Neural cell (in vitro differentiated cells): Measurements from ENCODE around the gene NKPD1. TPM values are rescaled to one million over a fixed set of nuclear protein-coding genes. Genes with fewer than 3 reads are reported as not detected.

Experiments
- H2AFZ ChIP-seq: fragments of 200-600, 300-800 bp; sonication (generic), shearing (Covaris generic); 2 replicates; pipeline ENCODE4 v1.6.0; 2014; ENCODE audit warnings: low read depth, mild to moderate bottlenecking, antibody characterized with exemption, low read length, moderate library complexity
- H3F3A ChIP-seq: fragments of 200-600 bp; shearing (Covaris generic); 2 replicates; pipeline ENCODE4 v1.6.1; 2016; ENCODE audit warnings: mild to moderate bottlenecking, moderate library complexity, mixed read lengths, antibody characterized with exemption, low read length; ENCODE audit not compliant: insufficient read depth, poor library complexity, severe bottlenecking
- H3K27ac ChIP-seq: fragments of 200-600, 300-800 bp; sonication (generic), shearing (Covaris generic); 2 replicates; pipeline ENCODE4 v1.5.1; 2014; ENCODE audit warnings: mild to moderate bottlenecking, low read length, moderate library complexity
- H3K27me3 ChIP-seq: fragments of 300-800, 200-600 bp; sonication (generic), shearing (Covaris generic); 2 replicates; pipeline ENCODE4 v1.6.0; 2014; ENCODE audit warnings: mild to moderate bottlenecking, low read depth, low read length, moderate library complexity; ENCODE audit not compliant: insufficient read depth
- H3K36me3 ChIP-seq: fragments of 300-800, 200-600 bp; sonication (generic), shearing (Covaris generic); 2 replicates; pipeline ENCODE4 v1.5.1; 2014; ENCODE audit warnings: mild to moderate bottlenecking, antibody characterized with exemption, low read length, moderate library complexity; ENCODE audit not compliant: insufficient read depth
- H3K4me2 ChIP-seq: fragments of 300-800, 200-600 bp; sonication (generic), shearing (Covaris generic); 2 replicates; pipeline ENCODE4 v1.6.0; 2014; ENCODE audit warnings: mild to moderate bottlenecking, low read length
- H3K4me3 ChIP-seq: fragments of 300-800, 200-600 bp; sonication (generic), shearing (Covaris generic); 2 replicates; pipeline ENCODE4 v1.5.1; 2014; ENCODE audit warnings: mild to moderate bottlenecking, low read length, moderate library complexity
- H3K79me2 ChIP-seq: fragments of 200-600 bp; shearing (Covaris generic); replicated peaks from 2 replicates; pipeline ENCODE4 v1.6.0; 2014; ENCODE audit warnings: mild to moderate bottlenecking, low read length, moderate library complexity; ENCODE audit not compliant: insufficient read depth
- H3K9ac ChIP-seq: fragments of 300-800, 200-600 bp; sonication (generic), shearing (Covaris generic); 2 replicates; pipeline ENCODE4 v1.6.1; 2016; ENCODE audit warnings: mild to moderate bottlenecking, low read length, mixed read lengths
- H3K9me2 ChIP-seq: fragments of 200-600 bp; shearing (Covaris generic); 2 replicates; pipeline ENCODE4 v1.6.1; 2016; ENCODE audit warnings: mild to moderate bottlenecking, low read length, mixed read lengths; ENCODE audit not compliant: insufficient read depth
- H3K9me3 ChIP-seq: fragments of 200-600, 300-800 bp; sonication (generic), shearing (Covaris generic); 2 replicates; pipeline ENCODE4 v1.6.1; 2016; ENCODE audit warnings: mild to moderate bottlenecking, mixed run types, low read length, moderate library complexity, mixed read lengths
- H4K20me1 ChIP-seq: fragments of 200-600 bp; shearing (Covaris generic); 2 replicates; pipeline ENCODE4 v1.6.1; 2016; ENCODE audit warnings: mild to moderate bottlenecking, mixed run types; ENCODE audit not compliant: insufficient read depth
- EP300 ChIP-seq: fragments of 450-650 bp; conservative IDR thresholded peaks from 2 replicates; pipeline ENCODE4 v1.6.1; 2014; ENCODE audit warnings: antibody characterized with exemption, mild to moderate bottlenecking, moderate library complexity; ENCODE audit not compliant: poor library complexity, severe bottlenecking
- EZH2 ChIP-seq: fragments of 200-600, 300-800 bp; shearing (Covaris generic), sonication (generic); IDR thresholded peaks from 2 replicates; pipeline ENCODE4 v1.6.1; 2014; ENCODE audit warnings: antibody characterized with exemption, low read length, borderline replicate concordance, mild to moderate bottlenecking; ENCODE audit not compliant: insufficient read depth, poor library complexity, severe bottlenecking
- MXI1 ChIP-seq: fragments of 450-650 bp; conservative IDR thresholded peaks from 2 replicates; pipeline ENCODE4 v1.6.1; 2014; ENCODE audit warnings: antibody characterized with exemption, mild to moderate bottlenecking; ENCODE audit not compliant: poor library complexity, severe bottlenecking
- POLR2AphosphoS5 ChIP-seq: IDR thresholded peaks from 2 replicates; pipeline ENCODE4 v1.6.1; 2012
- RAD21 ChIP-seq: fragments of 450-650 bp; conservative IDR thresholded peaks from 2 replicates; pipeline ENCODE4 v1.6.1; 2014; ENCODE audit warnings: antibody characterized with exemption, mild to moderate bottlenecking, moderate library complexity
- SMC3 ChIP-seq: fragments of 450-650 bp; conservative IDR thresholded peaks from 2 replicates; pipeline ENCODE4 v1.6.1; 2014; ENCODE audit warnings: antibody characterized with exemption, mild to moderate bottlenecking, moderate library complexity; ENCODE audit not compliant: poor library complexity
- TAF1 ChIP-seq: IDR thresholded peaks from 2 replicates; pipeline ENCODE4 v1.6.1; 2012; ENCODE audit warnings: low read depth
- polyA plus RNA-seq: library from polyadenylated mRNA; depleted of rRNA; stranded (reverse); fragments of >200 nt; gene quantifications from 2 replicates; pipeline ENCODE4 v1.2.3, GENCODE V29; 2014
- TF ChIP-seq, protein P1 (sequence below): IDR thresholded peaks from 2 replicates; pipeline ENCODE4 v1.6.1; 2012; ENCODE audit warnings: borderline replicate concordance
- TF ChIP-seq, protein P2 (sequence below): fragments of 450-650 bp; IDR thresholded peaks from 2 replicates; pipeline ENCODE4 v1.5.1; 2014; ENCODE audit warnings: antibody characterized with exemption, mild to moderate bottlenecking, moderate library complexity; ENCODE audit not compliant: poor library complexity, severe bottlenecking

Gene NKPD1
- polyA plus RNA-seq, 1 donor from 2014 or later, result 2.8 TPM

DNA sequence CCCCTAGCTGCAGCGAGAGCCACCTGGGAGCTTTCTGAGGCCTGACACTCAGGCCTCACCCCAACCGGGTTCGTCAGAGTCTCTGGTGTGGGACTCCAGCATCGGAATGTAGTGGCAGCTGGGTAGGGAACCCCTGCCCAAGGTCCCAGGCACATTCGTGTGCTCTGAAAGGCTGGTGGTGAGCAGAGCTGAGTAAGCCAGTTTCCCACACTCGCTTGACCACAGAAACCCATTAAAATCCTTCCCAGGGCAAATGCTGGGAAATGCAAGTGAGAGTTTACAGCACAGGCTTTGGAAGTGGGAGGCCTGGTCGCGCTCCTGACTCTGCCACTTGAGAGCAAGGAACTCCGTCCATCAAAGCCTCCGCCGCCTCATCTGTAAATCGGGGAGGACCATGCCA is 13.0 kb upstream of the NKPD1 start:
- Histone ChIP-seq H3F3A (no peaks in the 10 kb centered on the region), H3K4me2 (no peak overlapping the region), H3K9me2 (no peaks in the 10 kb centered on the region), H3K27me3 (no peaks in the 10 kb centered on the region), H3K79me2 (no peaks in the 10 kb centered on the region), H3K27ac (no peak overlapping the region), H3K36me3 (no peaks in the 10 kb centered on the region), H2AFZ (no peak overlapping the region), H3K4me3 (no peak overlapping the region), H3K9ac (no peak overlapping the region), H3K9me3 (no peaks in the 10 kb centered on the region), H4K20me1 (no peaks in the 10 kb centered on the region)
- TF ChIP-seq, protein P1, sequence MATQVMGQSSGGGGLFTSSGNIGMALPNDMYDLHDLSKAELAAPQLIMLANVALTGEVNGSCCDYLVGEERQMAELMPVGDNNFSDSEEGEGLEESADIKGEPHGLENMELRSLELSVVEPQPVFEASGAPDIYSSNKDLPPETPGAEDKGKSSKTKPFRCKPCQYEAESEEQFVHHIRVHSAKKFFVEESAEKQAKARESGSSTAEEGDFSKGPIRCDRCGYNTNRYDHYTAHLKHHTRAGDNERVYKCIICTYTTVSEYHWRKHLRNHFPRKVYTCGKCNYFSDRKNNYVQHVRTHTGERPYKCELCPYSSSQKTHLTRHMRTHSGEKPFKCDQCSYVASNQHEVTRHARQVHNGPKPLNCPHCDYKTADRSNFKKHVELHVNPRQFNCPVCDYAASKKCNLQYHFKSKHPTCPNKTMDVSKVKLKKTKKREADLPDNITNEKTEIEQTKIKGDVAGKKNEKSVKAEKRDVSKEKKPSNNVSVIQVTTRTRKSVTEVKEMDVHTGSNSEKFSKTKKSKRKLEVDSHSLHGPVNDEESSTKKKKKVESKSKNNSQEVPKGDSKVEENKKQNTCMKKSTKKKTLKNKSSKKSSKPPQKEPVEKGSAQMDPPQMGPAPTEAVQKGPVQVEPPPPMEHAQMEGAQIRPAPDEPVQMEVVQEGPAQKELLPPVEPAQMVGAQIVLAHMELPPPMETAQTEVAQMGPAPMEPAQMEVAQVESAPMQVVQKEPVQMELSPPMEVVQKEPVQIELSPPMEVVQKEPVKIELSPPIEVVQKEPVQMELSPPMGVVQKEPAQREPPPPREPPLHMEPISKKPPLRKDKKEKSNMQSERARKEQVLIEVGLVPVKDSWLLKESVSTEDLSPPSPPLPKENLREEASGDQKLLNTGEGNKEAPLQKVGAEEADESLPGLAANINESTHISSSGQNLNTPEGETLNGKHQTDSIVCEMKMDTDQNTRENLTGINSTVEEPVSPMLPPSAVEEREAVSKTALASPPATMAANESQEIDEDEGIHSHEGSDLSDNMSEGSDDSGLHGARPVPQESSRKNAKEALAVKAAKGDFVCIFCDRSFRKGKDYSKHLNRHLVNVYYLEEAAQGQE, result no peak
- TF ChIP-seq, protein P2, sequence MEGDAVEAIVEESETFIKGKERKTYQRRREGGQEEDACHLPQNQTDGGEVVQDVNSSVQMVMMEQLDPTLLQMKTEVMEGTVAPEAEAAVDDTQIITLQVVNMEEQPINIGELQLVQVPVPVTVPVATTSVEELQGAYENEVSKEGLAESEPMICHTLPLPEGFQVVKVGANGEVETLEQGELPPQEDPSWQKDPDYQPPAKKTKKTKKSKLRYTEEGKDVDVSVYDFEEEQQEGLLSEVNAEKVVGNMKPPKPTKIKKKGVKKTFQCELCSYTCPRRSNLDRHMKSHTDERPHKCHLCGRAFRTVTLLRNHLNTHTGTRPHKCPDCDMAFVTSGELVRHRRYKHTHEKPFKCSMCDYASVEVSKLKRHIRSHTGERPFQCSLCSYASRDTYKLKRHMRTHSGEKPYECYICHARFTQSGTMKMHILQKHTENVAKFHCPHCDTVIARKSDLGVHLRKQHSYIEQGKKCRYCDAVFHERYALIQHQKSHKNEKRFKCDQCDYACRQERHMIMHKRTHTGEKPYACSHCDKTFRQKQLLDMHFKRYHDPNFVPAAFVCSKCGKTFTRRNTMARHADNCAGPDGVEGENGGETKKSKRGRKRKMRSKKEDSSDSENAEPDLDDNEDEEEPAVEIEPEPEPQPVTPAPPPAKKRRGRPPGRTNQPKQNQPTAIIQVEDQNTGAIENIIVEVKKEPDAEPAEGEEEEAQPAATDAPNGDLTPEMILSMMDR, result no peak
- TF ChIP-seq EZH2, result no peak
- no peak for TF ChIP-seq EP300
- no peak for TF ChIP-seq MXI1
- TF ChIP-seq RAD21, result no peak
- no peak for TF ChIP-seq SMC3

DNA sequence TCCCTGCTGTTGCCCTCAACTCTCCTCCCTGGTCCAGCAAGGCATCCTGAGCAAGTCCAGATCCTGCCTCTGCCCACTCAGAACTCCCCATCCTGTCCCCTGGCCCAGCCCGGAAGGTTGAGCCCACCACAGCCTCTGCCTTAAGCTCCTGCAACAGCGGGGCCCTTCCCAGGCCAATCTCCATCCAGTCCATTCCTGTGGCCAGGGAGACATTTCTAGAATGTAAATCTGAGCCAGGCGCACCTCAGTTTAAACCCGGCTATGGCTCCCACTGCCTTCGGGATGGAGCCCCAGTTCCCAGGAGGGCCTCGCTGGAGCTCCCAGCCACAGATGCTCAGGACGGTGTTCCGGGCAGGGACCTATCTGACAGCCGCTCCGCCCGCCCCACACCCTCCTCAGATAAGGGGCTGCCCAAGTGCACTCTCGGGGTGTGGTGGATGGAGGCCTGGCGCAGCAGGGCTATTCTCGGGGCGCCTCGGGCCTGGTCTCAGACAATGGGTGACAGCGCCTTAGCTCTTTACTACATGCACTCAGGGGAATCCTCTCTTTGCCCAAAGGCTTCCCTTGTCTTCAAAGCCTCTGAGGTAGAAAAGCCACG is 11.9 kb upstream of the NKPD1 start:
- Histone ChIP-seq H3K9me2 (no peaks in the 10 kb centered on the region), H3K27me3 (no peaks in the 10 kb centered on the region), H3K36me3 (no peaks in the 10 kb centered on the region), H3K4me2 (no peak overlapping the region), H3K79me2 (no peaks in the 10 kb centered on the region), H2AFZ (no peak overlapping the region), H3K4me3 (no peak overlapping the region), H3K27ac (no peak overlapping the region), H3F3A (no peaks in the 10 kb centered on the region), H4K20me1 (no peaks in the 10 kb centered on the region), H3K9me3 (no peaks in the 10 kb centered on the region), H3K9ac (no peak overlapping the region)
- TF ChIP-seq EP300, result no peak

DNA sequence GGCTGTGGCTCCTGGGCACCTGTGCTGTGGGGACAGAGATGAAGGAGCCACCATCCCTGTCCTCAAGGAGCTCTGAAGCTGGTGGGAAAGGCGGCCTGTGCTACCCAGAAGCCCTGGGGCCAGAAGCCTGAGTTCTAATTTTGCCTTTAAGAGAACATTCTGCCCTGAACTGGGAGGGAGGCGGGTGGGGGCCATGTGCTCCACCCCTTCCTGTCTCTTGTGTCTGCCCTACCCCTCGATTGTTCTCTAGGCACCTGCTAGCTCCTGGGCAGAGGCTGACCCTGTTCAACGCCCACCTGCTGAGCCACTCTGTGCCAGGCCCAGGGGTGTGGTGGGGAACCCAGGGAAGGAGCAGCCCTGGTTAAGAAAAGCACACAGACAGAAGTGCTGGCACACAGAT is 11.4 kb upstream of the NKPD1 start:
- Histone ChIP-seq H3K9me2 (no peaks in the 10 kb centered on the region), H3K79me2 (no peaks in the 10 kb centered on the region), H3K27ac (no peak overlapping the region), H3K9me3 (no peaks in the 10 kb centered on the region), H3K4me2 (no peak overlapping the region), H2AFZ (no peak overlapping the region), H4K20me1 (no peaks in the 10 kb centered on the region), H3K4me3 (no peak overlapping the region), H3K27me3 (no peaks in the 10 kb centered on the region), H3K9ac (no peak overlapping the region), H3K36me3 (no peaks in the 10 kb centered on the region), H3F3A (no peaks in the 10 kb centered on the region)
- no peak for TF ChIP-seq TAF1
- TF ChIP-seq, protein P1, result no peak
- no peak for TF ChIP-seq EZH2
- TF ChIP-seq, protein P2, result no peak
- TF ChIP-seq MXI1, result no peak
- no peak for TF ChIP-seq SMC3
- no peak for TF ChIP-seq POLR2AphosphoS5
- no peak for TF ChIP-seq EP300
- no peak for TF ChIP-seq RAD21
